IMR-90 (cell line): ENCODE data around the gene SH2D4B.

Source experiments
- BHLHE40 ChIP-seq: fragments of 150-350 bp; IDR thresholded peaks from 2 replicates; pipeline ENCODE4 v1.6.1; 2016; ENCODE audit warnings: mild to moderate bottlenecking, low read depth, low read length
- RAD21 ChIP-seq: IDR thresholded peaks from 2 replicates; pipeline ENCODE4 v1.6.1; 2012; ENCODE audit warnings: low read length, improper control_type of control experiment
- TF ChIP-seq, protein P1 (sequence below): conservative IDR thresholded peaks from 2 replicates; pipeline ENCODE4 v1.5.1; 2012; ENCODE audit warnings: mild to moderate bottlenecking, low read depth, low read length, improper control_type of control experiment

DNA sequence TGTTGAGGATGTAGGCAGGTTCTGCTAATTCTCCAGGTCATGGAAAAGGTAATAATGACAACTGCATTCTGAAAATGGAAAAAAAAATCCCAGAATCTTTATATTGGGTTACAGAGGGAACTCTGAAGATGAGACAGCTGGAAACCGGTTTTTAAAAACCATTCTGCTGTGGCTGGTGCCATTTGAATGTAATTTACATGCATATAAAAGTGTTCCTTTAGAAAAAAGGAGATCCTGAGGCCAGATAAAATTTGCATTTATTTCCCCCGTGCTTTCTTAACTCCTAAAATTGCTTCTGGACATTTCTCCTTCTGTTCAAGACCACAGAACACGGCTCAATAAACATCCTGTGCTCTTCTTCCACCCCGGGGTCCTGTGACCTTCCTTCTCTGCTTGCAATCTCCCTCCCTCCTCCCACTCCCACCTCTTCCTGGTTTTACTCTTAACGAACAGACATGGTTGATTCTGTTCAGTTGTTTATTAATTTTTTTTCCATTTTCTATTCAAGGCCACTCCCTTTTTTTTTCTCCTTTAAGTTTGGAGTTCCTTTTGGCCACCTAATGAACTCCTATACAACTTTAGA is 41.6 kb downstream of the SH2D4B start:
- TF ChIP-seq, protein P1, sequence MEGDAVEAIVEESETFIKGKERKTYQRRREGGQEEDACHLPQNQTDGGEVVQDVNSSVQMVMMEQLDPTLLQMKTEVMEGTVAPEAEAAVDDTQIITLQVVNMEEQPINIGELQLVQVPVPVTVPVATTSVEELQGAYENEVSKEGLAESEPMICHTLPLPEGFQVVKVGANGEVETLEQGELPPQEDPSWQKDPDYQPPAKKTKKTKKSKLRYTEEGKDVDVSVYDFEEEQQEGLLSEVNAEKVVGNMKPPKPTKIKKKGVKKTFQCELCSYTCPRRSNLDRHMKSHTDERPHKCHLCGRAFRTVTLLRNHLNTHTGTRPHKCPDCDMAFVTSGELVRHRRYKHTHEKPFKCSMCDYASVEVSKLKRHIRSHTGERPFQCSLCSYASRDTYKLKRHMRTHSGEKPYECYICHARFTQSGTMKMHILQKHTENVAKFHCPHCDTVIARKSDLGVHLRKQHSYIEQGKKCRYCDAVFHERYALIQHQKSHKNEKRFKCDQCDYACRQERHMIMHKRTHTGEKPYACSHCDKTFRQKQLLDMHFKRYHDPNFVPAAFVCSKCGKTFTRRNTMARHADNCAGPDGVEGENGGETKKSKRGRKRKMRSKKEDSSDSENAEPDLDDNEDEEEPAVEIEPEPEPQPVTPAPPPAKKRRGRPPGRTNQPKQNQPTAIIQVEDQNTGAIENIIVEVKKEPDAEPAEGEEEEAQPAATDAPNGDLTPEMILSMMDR = no peak
- TF ChIP-seq RAD21 = no peak
- TF ChIP-seq BHLHE40 = no peak
